GM19324 (cell line): ENCODE measurements around the gene ENO1.
A peak's percentile ranks its signal among the peaks of the same experiment; 100 is the strongest.
"Not testable (repeated sequence)": the region's sequence is repeated elsewhere in the genome, so short reads cannot be mapped to it uniquely, and the experiment has no call there.

ENCODE experiments used
- ATAC-seq: cut with Tn5 transposase; IDR thresholded peaks from one replicate; pipeline ENCODE4 v1.9.1; 2021; ENCODE audit warnings: mild to moderate bottlenecking, moderate library complexity; ENCODE audit not compliant: unreplicated experiment, low FRiP score

ENO1 gene

DNA sequence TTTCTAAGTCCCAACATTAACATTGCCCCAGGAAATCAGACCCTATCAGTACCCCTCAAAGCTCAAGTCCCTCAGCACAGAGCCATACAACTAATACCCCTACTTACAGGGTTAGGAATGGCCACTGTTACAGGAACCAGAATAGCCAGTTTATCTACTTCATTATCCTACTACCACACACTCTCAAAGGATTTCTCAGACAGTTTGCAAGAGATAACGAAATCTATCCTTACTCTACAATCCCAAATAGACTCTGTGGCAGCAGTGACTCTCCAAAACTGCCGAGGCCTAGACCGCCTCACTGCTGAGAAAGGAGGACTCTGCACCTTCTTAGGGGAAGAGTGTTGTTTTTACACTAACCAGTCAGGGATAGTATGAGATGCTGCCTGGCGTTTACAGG lies 19.0 kb upstream of the ENO1 start:
- not testable (repeated sequence) for ATAC-seq

DNA sequence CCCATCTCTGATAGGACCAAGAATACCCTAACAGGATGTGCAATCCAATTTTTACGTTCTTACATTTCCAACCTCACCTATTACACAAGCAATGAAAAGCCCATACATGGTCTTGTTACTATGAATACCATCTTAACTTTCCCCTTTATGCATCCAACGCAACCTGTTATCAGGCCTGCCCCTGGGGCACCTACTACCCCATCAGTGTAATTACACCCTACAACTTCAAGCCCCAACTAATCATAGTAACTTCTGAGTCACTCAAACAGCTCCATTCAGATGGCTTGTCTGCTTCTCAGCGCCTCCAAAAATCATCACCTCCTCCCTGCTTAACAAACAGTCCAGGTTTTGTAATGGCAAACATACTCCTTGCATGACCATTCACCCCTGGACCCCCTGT lies 18.3 kb upstream of the ENO1 start:
- ATAC-seq: not testable (repeated sequence)

DNA sequence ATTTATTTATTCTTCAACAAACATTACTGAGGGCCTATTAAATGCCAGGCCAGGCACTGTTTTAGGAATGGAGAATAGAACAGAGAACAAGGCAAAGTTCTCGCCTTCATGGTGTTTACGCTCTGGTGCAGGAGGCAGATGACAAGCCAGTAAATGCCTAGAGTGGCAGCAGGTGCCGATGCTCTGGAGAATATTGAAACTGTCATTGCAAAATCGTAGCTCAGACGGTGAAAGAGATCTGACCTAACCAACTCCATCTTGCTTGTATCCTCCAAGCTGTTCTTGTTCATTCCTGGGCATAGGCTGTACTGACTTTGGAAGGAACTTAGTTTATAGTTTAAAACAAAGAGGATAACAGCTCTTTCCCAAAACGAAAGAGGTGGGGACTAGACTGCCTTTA lies 13.5 kb upstream of the ENO1 start:
- ATAC-seq: no peak

DNA sequence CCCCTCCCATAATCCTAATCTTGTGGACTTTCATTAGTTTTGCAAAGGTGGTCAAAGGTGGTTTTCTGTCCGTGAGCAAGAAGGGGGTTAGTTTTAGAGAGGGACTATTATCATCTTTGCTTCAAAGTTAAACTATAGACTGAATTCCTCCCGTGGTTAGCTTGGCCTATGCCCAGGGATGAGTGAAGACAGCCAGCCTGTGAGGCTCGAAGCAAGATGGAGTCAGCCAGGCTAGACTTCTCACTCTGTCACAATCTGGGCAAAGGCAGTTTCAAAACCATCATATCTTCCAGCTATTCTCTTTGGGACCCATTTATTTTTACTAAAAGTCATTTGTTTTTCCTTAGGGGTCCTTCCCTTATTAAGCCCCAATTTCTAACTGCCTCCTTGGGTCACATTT lies 12.9 kb upstream of the ENO1 start:
- ATAC-seq: no peak

DNA sequence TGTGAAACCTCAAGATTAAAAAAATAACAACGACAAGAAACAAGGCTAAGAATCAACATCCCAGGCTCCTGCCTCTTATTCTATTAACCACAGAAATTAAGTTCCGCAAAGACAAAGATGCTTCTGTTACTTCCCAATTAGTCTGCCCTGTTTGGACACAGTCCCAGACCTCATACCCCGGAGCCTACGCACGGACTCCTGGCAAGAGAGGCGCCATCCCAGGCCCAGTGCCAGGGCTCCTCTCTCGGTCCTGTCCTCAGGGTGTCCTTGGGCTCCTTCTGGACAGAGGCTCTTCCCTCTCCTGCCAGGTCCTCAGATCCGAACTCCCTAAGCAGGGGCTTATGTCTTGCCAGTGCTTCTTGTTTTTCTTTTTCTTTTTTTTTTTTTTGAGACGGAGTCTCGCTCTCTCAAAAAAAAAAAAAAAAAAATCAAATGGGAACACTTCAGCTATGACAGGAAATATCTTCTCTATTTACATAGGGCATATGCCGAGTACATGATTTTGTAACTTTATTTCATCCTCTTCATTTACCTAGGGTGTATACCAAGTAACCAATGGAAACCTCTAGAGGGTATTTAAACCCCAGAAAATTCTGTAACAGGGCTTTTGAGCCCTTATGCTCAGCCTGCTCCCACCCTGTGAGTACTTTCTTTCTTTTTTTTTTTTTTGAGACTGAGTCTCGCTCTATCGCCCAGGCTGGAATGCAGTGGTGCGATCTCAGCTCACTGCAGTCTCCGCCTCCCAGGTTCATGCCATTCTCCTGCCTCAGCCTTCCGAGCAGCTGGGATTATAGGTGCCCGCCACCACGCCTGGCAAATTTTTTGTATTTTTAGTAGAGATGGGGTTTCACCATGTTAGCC lies 11.7 kb upstream of the ENO1 start:
- no peak for ATAC-seq

DNA sequence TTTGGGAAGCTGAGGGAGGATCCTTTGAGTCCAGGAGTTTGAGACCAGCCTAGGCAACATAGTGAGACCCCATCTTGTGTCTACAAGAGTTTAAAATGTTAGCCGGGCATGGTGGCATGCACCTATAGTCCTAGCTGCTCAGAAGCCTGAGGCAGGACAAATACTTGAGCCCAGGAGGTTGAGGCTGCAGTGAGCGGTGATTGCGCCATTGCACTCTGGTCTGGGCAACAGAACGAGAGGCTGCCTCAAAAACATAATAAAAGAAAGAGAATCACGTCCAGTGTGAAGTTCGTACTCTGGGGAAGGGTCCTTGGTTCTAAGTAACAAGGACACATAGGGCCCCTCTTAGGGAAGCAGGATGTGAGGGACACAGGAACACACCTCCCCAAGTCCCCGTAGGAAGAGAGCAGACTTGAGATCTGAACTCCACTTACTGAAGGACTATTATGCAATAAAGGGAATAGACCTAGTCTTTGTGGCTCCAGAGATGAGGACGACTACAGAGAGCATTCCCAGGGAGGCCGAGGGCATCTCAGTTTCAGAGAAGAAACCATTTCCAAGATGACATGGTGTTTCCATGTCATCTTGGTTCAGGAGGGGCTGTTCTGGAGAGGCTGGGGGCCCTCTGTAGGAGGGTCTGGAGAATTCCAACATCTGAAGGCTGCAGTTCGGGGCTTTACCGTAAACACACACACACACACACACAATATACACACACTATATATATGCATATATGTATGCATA lies 10.8 kb upstream of the ENO1 start:
- no peak for ATAC-seq

DNA sequence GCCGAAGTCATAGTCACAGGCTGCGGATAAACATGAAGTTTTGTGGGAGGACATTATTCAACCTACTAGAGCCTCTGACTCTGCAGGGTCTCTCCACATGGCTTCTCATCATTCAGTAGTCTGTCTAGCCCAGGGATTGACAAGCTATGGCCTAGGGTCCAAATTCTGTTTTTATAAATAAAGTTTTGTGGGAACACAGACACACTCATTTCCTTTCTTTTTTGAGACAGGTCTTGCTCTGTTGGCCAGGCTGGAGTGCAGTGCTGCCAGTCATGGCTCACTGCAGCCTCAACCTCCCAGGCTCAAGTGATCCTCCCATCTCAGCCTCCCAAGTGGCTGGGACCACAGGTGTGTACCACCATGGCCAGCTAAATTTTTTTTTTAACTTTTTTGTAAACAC lies 8.1 kb upstream of the ENO1 start:
- ATAC-seq: no peak

DNA sequence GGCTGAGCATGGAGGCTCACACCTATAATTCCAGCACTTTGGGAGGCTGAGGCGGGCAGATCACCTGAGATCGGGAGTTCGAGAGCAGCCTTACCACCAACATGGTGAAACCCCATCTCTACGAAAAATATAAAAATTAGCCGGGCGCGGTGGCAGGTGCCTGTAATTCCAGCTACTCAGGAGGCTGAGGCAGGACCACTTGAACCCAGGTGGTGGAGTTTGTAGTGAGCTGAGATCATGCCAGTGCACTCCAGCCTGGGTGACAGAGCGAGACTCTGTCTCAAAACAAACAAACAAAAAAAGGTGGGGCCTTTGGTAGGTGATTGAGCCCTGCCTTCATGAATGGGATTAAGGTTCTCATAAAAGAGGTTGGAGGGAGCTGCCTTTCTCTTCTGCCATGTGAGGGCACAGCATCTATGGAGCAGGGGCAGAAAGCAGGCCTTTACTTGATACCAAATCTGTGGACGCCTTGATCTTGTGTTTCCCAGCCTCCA lies 7.6 kb upstream of the ENO1 start:
- ATAC-seq: not testable (repeated sequence)

DNA sequence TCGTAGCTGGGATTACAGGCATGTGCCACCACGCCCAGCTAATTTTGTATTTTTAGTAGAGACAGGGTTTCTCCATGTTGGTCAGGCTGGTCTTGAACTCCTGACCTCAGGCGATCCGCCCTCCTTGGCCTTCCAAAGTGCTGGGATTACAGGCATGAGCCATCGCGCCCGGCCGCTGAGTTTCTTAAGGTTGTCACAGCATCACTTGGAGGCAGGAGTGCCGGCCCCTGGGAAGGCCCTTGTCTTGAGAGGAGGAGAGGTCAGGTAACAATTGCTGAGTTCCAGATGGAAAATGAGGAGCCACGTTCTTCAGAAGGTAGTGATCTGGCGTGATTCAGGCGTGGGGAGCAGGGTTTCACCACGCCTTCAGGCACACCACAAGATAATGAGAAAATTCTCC lies 5.6 kb upstream of the ENO1 start:
- ATAC-seq: not testable (repeated sequence)

DNA sequence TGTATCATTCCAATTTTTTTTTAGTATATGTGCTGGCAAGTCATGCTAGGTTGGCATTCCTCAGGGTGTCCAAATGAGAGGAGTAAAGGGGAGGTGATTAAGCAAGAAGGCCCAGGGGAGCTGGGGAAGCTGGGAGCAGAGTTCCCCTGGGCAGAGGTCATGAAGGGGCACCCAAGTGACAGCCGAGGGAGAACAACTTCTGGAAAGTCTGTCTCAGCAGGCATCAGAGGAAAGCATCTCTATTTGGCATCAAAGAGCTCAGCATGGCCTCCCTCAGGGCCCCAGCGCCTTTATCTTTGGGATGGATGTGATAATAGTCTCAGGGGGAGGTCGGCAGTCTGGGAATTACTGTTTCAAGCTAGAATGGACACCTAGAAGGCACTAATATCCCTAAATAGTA lies 5.0 kb upstream of the ENO1 start:
- ATAC-seq: no peak

DNA sequence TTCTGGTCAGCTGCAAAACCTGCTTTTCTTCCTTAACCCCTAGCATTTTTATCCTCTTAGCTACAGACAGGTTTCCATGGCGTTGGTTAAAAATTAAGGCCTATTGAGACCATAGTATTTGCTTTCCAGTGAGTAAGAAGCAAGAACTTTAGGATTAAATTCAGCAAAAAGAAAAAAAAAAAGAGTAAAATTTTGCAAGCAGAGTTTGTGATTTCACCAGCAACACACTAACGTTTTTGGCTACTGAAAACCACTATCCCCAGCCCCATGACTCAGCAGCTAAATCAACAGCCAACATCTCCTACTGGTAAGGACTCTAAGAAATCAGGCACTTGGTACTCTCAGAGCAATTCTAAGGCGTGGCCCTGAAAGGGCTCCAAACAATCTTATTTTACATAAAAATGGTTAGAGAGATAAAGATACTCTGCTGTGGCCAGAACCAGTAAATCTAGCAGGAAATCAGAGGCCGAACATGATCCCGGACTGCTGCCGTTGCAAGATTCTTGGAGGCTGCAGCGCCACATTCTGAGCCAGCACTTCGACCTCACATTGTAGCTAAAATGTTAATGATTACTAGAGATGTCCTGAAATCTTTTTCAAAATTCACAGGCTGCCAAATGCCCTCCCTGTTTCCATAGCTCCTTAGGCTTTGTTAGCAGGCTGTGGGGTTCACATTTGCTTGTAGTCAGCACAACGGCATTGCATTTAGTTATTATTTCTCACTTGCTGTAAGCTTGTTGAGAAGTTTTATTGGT lies 1.6 kb upstream of the ENO1 start:
- ATAC-seq: no peak

DNA sequence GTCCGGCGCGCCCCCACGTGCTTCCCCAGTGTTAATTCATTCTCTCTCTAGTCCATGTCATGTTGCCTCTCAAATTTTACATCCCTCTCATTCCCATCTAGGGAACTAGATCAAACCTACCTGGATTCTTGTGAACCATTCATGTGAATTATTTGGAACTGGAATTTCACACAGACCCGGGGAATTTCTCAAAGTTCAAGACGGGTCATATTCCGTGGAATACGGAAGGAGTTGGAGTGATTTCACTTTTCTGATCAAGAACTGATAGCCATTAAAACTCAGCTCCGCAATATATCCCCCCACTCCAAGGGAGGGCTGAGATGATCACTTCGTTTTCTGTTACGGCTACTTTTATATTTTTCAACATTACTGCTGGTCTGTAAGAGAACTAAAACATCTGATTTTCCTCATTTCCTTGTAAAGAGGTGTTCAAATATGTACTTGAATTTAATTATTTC lies 1.0 kb upstream of the ENO1 start:
- ATAC-seq: no peak

DNA sequence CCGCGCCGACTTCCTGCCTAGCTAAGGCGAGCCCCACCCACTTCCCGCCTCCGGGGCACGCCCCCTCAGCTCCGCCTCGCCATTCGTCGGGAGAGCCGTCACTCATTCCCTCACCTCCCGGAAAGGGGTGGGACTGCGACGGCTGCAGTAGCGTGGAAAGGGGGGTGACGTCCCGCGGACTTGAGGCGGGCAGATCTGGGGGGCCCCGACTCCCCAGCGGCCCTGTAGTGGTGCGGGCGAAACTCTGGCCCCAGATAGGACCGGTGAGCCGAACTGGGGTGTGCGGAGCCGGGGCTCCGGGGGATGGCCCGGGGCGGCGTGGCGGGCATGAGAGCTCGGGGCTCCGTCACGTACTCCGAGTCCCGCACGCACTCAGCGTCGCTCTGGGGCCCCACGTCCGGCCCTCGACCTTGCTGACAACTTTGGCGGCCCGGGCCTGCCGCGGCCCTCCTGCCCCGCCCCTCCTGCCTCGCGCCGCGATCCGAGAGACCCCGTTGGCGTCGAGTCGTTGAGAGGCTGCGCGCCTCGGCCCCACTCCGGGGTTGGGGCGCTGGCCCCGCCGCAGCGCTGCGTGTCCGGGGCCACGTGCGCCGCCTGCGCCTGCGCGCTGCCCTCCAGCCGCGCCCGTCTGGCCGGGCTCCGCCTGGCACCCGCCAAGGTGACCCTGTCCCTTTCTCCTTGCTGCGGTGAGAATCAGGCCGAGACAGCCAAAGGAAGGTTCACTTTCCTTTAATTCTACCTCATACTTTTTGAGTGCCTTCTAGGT lies 395 bp upstream of the ENO1 start:
- ATAC-seq: peak; percentile 82

DNA sequence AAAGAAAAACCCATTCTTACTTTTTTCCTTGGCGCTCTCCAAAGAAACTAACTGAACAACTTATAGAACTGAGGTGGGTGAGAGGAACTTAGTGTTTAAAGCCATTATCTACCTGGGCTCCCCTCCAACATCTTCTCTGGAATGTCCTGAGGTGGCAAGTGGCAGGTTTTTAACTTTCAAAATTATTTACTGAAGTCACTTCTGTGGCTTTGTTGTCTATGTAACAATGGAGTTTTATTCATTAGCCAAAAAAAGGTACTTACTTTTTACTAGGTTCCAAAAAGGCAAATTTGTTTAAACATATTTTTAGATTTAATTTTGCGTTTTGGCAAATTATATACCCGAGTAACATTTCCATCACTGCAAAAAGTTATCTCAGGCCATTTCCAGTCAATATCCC lies 2.4 kb downstream of the ENO1 start:
- no peak for ATAC-seq

DNA sequence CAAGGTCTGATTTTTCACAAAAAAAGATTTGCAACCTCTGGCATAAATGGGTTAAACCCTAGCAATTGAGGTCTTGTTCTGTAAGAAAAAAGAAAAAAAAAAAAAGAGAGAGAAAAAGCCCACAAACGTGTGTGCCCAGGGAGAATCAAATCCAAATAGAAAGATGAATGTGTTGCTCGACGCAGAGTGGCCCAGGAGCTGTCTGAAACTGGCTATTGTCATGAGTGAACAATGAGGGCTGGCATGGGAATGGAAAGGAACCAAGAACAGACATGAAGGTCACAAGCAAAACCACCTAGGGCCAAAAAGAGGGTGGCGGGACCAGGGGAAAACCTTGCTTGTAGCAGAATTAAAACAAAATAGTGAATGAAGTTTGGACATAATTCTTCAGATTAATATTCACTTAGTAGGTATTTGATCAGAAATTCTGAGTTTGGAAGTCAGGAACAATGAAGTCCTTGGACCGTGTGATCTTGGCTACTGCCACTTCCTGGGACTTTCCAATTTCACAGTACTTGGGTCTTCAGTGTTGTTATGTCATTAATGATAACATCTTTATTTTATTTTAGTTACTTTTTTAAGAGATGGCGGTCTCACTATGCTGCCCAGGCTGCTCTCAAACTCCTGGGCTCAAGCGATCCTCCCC lies 3.1 kb downstream of the ENO1 start:
- no peak for ATAC-seq

DNA sequence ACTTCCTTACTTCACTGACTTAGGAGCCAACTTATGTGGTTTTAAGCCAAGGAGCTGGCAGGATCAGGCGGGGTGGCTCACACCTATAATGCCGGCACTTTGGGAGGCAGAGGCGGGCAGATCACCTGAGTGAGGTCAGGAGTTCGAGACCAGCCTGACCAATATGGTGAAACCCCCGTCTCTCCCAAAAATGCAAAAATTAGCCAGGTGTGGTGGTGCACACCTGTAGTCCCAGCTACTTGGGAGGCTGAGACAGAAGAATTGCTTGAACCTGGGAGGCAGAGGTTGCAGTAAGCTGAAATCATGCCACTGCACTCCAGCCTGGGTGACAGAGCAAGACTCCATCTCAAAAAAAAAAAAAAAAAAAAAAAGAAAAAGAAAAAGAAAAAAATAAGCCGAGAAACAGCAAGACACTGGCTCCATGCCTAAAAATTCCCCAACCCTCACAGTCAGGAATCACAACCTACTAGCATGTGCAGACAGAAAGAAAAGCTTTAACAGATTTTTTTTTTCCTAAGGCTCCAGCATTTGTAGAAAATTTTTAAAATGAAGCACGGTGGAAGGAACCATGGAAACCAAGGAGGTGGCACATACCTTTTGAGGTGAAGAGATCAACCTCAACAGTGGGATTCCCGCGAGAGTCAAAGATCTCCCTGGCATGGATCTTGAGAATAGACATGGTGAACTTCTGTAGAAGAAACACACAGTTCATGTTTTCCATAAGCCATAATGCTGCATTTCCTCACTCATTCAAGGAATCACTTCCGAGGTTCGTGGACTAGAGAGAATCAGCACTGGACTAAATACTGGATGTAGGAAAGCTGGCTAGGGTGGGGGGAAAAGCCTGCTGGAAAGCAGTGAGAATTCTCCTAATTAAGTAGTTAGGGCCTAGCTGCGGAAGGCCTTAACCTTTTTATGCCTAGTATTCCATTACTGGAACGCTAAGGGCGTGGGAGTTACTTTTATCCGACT lies 4.0 kb downstream of the ENO1 start:
- ATAC-seq: no peak

DNA sequence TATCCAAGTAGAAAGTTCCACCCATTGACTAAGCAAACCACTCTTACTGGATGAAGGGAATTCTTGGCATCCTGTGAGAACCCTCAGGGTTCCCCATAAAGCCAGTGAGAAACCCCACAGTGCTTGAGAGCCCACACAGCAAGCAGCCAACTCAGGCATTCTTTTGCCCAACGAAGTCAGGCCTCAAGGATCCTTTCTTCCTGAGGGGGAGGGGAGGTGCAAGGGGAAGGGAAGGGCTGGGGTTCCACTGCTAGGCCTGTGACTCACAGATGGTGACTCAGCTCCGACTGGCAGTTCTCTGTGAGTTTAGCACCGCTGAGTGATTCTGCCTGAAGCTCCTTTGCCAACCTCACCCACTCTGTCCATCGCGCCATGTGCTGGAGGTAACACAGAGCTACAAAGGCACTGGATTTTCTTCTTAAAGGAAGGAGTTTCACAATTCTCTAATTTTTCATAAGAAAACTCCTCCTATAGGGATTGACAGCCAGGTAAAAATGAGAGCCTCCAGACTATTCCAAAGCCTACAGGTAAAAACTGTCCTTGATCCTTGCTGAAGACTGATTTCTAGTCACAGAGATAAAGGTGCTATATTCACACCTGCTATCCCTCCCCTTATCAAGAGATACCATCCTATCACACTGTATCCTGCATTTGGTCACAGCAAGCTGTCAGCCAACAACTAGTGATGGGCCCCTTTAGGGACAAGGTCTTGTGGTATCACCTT lies 4.8 kb downstream of the ENO1 start:
- no peak for ATAC-seq

DNA sequence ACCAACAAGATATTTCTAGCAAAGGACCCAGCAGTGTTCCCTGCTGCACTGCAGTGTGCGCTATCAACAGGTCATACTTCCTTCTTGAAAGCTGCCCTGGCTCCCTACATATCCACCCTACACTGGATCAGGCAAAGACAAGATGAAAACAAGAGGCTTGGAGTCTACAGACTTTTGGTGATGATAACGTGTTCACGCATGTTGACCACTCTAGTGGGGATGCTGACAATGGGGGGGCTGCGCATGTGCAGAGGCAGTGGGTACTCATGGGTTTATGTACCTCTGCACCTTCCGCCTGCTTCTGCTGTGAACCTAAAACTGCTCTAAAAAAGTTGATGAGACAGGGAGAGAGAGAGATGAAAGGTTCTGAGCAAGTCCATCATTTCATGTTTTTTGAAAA lies 5.5 kb downstream of the ENO1 start:
- ATAC-seq: no peak
